HL-60 (cell line): ENCODE measurements around the gene XKR7.

Source experiments
- CTCF ChIP-seq: IDR thresholded peaks from one replicate; pipeline ENCODE4 v1.5.1; 2011; ENCODE audit warnings: low read length, control low read depth, inconsistent platforms; ENCODE audit not compliant: insufficient read depth
- POLR2AphosphoS5 ChIP-seq: IDR thresholded peaks from 2 replicates; pipeline ENCODE4 v1.6.1; 2012; ENCODE audit warnings: low read depth
- REST ChIP-seq: IDR thresholded peaks from 2 replicates; pipeline ENCODE4 v1.6.1; 2012; ENCODE audit warnings: low read depth; ENCODE audit not compliant: insufficient replicate concordance

GRCh38 chr20:31937820-31938219 is 30.1 kb upstream of the XKR7 start:
- no peak for TF ChIP-seq CTCF
- TF ChIP-seq REST = no peak
- no peak for TF ChIP-seq POLR2AphosphoS5
